HL-60/S4 (cell line): ENCODE results near the gene DDX20.

Experiments used
- in situ Hi-C: fragments of 300-500 bp; cut with MboI; formaldehyde crosslinking; loops from 2 replicates; pipeline ENCODE4 v1.14.3; 2022; ENCODE audit warnings: low sequenced_read_pairs

DDX20 gene

DNA sequence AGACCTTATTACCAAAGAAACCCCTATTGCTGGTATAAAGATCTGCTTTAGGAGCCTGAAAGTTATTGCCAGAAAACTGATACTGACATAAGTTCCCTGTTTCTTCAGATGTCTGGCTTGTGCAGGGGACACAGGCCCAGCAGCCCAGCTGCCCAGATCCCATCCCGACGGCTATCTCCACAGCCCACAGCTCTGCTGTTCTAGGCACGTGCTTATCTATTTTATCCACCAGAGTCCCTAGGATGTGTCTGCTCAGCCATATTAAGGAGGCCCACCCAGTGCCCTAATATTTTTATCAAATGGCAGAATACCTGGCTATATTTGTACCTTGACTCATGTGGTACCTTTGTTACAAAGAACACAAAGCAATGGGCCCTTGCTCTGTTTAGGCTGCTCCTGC is 58.9 kb downstream of the DDX20 start:
- in situ Hi-C loops: no loop called here
